H9 (cell line): Measurements from ENCODE around the gene RPA1. TPM values are rescaled to one million over a fixed set of nuclear protein-coding genes. Genes with fewer than 3 reads are reported as not detected.

ENCODE experiments used
- DNase-seq: peaks from one replicate; pipeline ENCODE4 v3.0.0-alpha.2; 2017
- H2AFZ ChIP-seq: one replicate; pipeline ENCODE4 v1.6.1; 2013; ENCODE audit warnings: mild to moderate bottlenecking, low read length, control low read depth, moderate library complexity
- H2AK5ac ChIP-seq: 2 replicates; pipeline ENCODE4 v1.6.1; 2013; ENCODE audit warnings: low read length, control low read depth, mixed read lengths; ENCODE audit not compliant: insufficient read length
- H2BK120ac ChIP-seq: one replicate; pipeline ENCODE4 v1.6.1; 2013; ENCODE audit warnings: low read depth, mild to moderate bottlenecking, low read length, control low read depth, inconsistent platforms; ENCODE audit not compliant: poor library complexity, severe bottlenecking
- H2BK12ac ChIP-seq: 2 replicates; pipeline ENCODE4 v1.6.1; 2013; ENCODE audit warnings: low read length, control low read depth, mixed read lengths, low read depth; ENCODE audit not compliant: insufficient read length
- H2BK15ac ChIP-seq: 2 replicates; pipeline ENCODE4 v1.6.1; 2013; ENCODE audit warnings: low read depth, low read length, control low read depth
- H2BK20ac ChIP-seq: one replicate; pipeline ENCODE4 v1.6.1; 2013; ENCODE audit warnings: low read depth, mild to moderate bottlenecking, low read length, control low read depth, inconsistent platforms; ENCODE audit not compliant: poor library complexity, severe bottlenecking
- H2BK5ac ChIP-seq: 2 replicates; pipeline ENCODE4 v1.6.1; 2013; ENCODE audit warnings: low read length, control low read depth, mixed read lengths; ENCODE audit not compliant: insufficient read length
- H3K14ac ChIP-seq: 2 replicates; pipeline ENCODE4 v1.6.1; 2013; ENCODE audit warnings: low read length, control low read depth; ENCODE audit not compliant: insufficient read depth
- H3K18ac ChIP-seq: 2 replicates; pipeline ENCODE4 v1.6.1; 2013; ENCODE audit warnings: low read depth, mild to moderate bottlenecking, mixed read lengths, low read length, control low read depth; ENCODE audit not compliant: insufficient read length
- H3K23ac ChIP-seq: 2 replicates; pipeline ENCODE4 v1.6.1; 2013; ENCODE audit warnings: low read length, control low read depth, mixed read lengths, low read depth; ENCODE audit not compliant: insufficient read length
- H3K23me2 ChIP-seq: 2 replicates; pipeline ENCODE4 v1.6.1; 2013; ENCODE audit warnings: low read depth, mild to moderate bottlenecking, mixed read lengths, low read length, control low read depth; ENCODE audit not compliant: insufficient read length, poor library complexity, severe bottlenecking
- H3K27ac ChIP-seq: 2 replicates; pipeline ENCODE4 v1.5.1; 2013; ENCODE audit warnings: low read length, control low read depth, mixed read lengths, low read depth; ENCODE audit not compliant: insufficient read length
- H3K27me3 ChIP-seq: 2 replicates; pipeline ENCODE4 v1.6.1; 2013; ENCODE audit warnings: low read length, control low read depth, inconsistent platforms; ENCODE audit not compliant: insufficient read depth
- H3K4ac ChIP-seq: 2 replicates; pipeline ENCODE4 v1.6.1; 2013; ENCODE audit warnings: low read depth, mild to moderate bottlenecking, control low read depth, inconsistent platforms, low read length, moderate library complexity
- H3K4me1 ChIP-seq: 2 replicates; pipeline ENCODE4 v1.6.1; 2013; ENCODE audit warnings: low read length, control low read depth, inconsistent platforms; ENCODE audit not compliant: insufficient read depth
- H3K4me2 ChIP-seq: 2 replicates; pipeline ENCODE4 v1.6.1; 2013; ENCODE audit warnings: low read length, control low read depth, mixed read lengths; ENCODE audit not compliant: insufficient read length, insufficient read depth
- H3K56ac ChIP-seq: 2 replicates; pipeline ENCODE4 v1.6.1; 2013; ENCODE audit warnings: low read depth, mild to moderate bottlenecking, mixed read lengths, low read length, control low read depth; ENCODE audit not compliant: insufficient read length
- H3K79me1 ChIP-seq: 2 replicates; pipeline ENCODE4 v1.6.1; 2013; ENCODE audit warnings: low read depth, mild to moderate bottlenecking, moderate library complexity, low read length, control low read depth, inconsistent platforms; ENCODE audit not compliant: insufficient read depth, poor library complexity, severe bottlenecking
- H3K79me2 ChIP-seq: 2 replicates; pipeline ENCODE4 v1.6.1; 2013; ENCODE audit warnings: low read length, control low read depth, inconsistent platforms; ENCODE audit not compliant: insufficient read depth
- H3K9ac ChIP-seq: 2 replicates; pipeline ENCODE4 v1.6.1; 2013; ENCODE audit warnings: low read length, control low read depth, mixed read lengths; ENCODE audit not compliant: insufficient read length; ENCODE audit errors: extremely low read depth
- H3K9me3 ChIP-seq: one replicate; pipeline ENCODE4 v1.6.1; 2013; ENCODE audit warnings: low read depth, low read length, inconsistent platforms; ENCODE audit not compliant: control insufficient read depth
- H3T11ph ChIP-seq: one replicate; pipeline ENCODE4 v1.6.1; 2013; ENCODE audit warnings: mild to moderate bottlenecking, low read length, control low read depth, inconsistent platforms
- H4K20me1 ChIP-seq: one replicate; pipeline ENCODE4 v1.6.1; 2013; ENCODE audit not compliant: control insufficient read depth, insufficient read length, insufficient read depth
- H4K5ac ChIP-seq: 2 replicates; pipeline ENCODE4 v1.6.1; 2013; ENCODE audit warnings: low read depth, mild to moderate bottlenecking, mixed read lengths, low read length, control low read depth; ENCODE audit not compliant: insufficient read length
- H4K8ac ChIP-seq: replicated peaks from 2 replicates; pipeline ENCODE4 v1.6.1; 2013; ENCODE audit warnings: low read length, control low read depth, mixed read lengths, low read depth; ENCODE audit not compliant: insufficient read length
- H4K91ac ChIP-seq: 2 replicates; pipeline ENCODE4 v1.6.1; 2013; ENCODE audit warnings: low read depth, mild to moderate bottlenecking, moderate library complexity, mixed read lengths, low read length, control low read depth; ENCODE audit not compliant: insufficient read length
- H3K27ac Mint-ChIP-seq, 3 experiments: 2 replicates in 2 of 3; 3 replicates in 1 of 3; pipeline ENCODE4 v1.8.0; 2020 to 2021; ENCODE audit warnings: mixed read lengths in 3 of 3, mild to moderate bottlenecking in 1 of 3, moderate library complexity in 1 of 3
- H3K27me3 Mint-ChIP-seq: 2 replicates; pipeline ENCODE4 v1.8.0; 2021; ENCODE audit warnings: low read depth, mild to moderate bottlenecking, moderate library complexity, mixed read lengths
- H3K36me3 Mint-ChIP-seq, 3 experiments: 2 replicates in 2 of 3; 3 replicates in 1 of 3; pipeline ENCODE4 v1.8.0; 2020 to 2021; ENCODE audit warnings: low read depth in 3 of 3, mixed read lengths in 3 of 3; ENCODE audit not compliant: insufficient read depth in 1 of 3
- H3K4me1 Mint-ChIP-seq, 2 experiments: 2 replicates each; pipeline ENCODE4 v1.8.0; 2020; ENCODE audit warnings: mixed read lengths in 2 of 2
- H3K4me3 Mint-ChIP-seq, 2 experiments: 2 replicates in 1 of 2; 3 replicates in 1 of 2; pipeline ENCODE4 v1.8.0; 2020 to 2021; ENCODE audit warnings: mild to moderate bottlenecking in 2 of 2, mixed read lengths in 2 of 2, moderate library complexity in 1 of 2
- H3K9me3 Mint-ChIP-seq, 2 experiments: 2 replicates in 1 of 2; 3 replicates in 1 of 2; pipeline ENCODE4 v1.8.0; 2020; ENCODE audit warnings: mild to moderate bottlenecking in 2 of 2, mixed read lengths in 2 of 2, moderate library complexity in 1 of 2
- CTCF ChIP-seq: fragments of 200-600 bp; sonication (generic); conservative IDR thresholded peaks from 3 replicates; pipeline ENCODE4 v1.8.0; 2021; ENCODE audit warnings: antibody characterized with exemption, mild to moderate bottlenecking
- WGBS: extraction: QIAGEN DNeasy Blood & Tissue Kit; methylation state at CpG from one replicate; pipeline ENCODE4 v1.1.7; 2013; ENCODE audit warnings: missing lambda C conversion rate, low lambda C conversion rate, mixed read lengths; ENCODE audit not compliant: insufficient read length; ENCODE audit errors: extremely low coverage; 5-methylcytosine and 5-hydroxymethylcytosine counted together
- total RNA-seq: library from RNA; stranded (reverse); gene quantifications from 2 replicates; pipeline ENCODE4 v1.2.1, GENCODE V29; 2021

The RPA1 gene
- total RNA-seq, 1 experiment from 2014 or later = 215 TPM

- Histone ChIP-seq H3K14ac (no peak overlapping the region), H4K91ac (no peak overlapping the region), H2BK5ac (no peak overlapping the region), H4K20me1 (no peaks in the 10 kb centered on the region), H3K23me2 (no peaks in the 10 kb centered on the region), H3K4me2 (no peak overlapping the region), H3K27ac (no peak overlapping the region), H3K9ac (no peak overlapping the region), H3K4ac (no peak overlapping the region), H3K27me3 (peaks cover 13% of the 10 kb centered on the region; the same call in 1 of the 2 replicates), H2BK20ac (no peak overlapping the region), H2BK120ac (no peak overlapping the region), H4K5ac (no peak overlapping the region), H2AK5ac (no peak overlapping the region), H2BK15ac (no peak overlapping the region), H3K79me2 (no peaks in the 10 kb centered on the region), H2AFZ (no peak overlapping the region), H3T11ph (no peak overlapping the region), H4K8ac (no peak overlapping the region), H2BK12ac (no peak overlapping the region), H3K18ac (no peak overlapping the region), H3K23ac (no peak overlapping the region), H3K4me1 (no peaks in the 10 kb centered on the region), H3K79me1 (no peaks in the 10 kb centered on the region), H3K9me3 (no peaks in the 10 kb centered on the region), H3K56ac (no peak overlapping the region)
- H3K9me3 Mint-ChIP-seq = peaks cover 0 to 4% of the 10 kb centered on the region in 2 experiments; a peak in 1 of 5 replicates
- H3K4me1 Mint-ChIP-seq = peaks cover 4 to 30% of the 10 kb centered on the region in 2 experiments; a peak in 3 of 4 replicates
- no peak for DNase-seq
- TF ChIP-seq CTCF = no peak
- no CpG with 5 or more reads among the region's 14 CpGs for WGBS
- no peak overlapping the region for H3K4me3 Mint-ChIP-seq
- no peak overlapping the region for H3K27ac Mint-ChIP-seq
- H3K27me3 Mint-ChIP-seq = peaks cover 87% of the 10 kb centered on the region
- no peaks in the 10 kb centered on the region for H3K36me3 Mint-ChIP-seq
Observed at GRCh38 chr17:1916316-1916715, 86.5 kb downstream of the RPA1 start.
